Cardiac muscle cell (in vitro differentiated cells and primary cell): ENCODE results near the gene HOXD9. TPM values are rescaled to one million over a fixed set of nuclear protein-coding genes. Genes with fewer than 3 reads are reported as not detected.
A peak's percentile ranks its signal among the peaks of the same experiment; 100 is the strongest.

Source experiments
- DNase-seq, 2 donors: peaks; one replicate each; pipeline versions ENCODE4 v3.0.0 to v3.0.0-alpha.2; 2010 to 2017; ENCODE audit warnings: low read depth in 1 of 2, low spot score in 1 of 2
- H3K27ac ChIP-seq: fragments of 200-600 bp; sonication (generic); 2 replicates; pipeline ENCODE4 v1.5.1; 2016
- H3K27me3 ChIP-seq: fragments of 200-600 bp; sonication (generic); 2 replicates; pipeline ENCODE4 v1.6.0; 2016; ENCODE audit warnings: control low read depth
- H3K36me3 ChIP-seq: fragments of 200-600 bp; sonication (generic); 2 replicates; pipeline ENCODE4 v1.5.1; 2016; ENCODE audit warnings: control low read depth
- H3K4me1 ChIP-seq: fragments of 200-600 bp; sonication (generic); 2 replicates; pipeline ENCODE4 v1.8.1; 2017; ENCODE audit warnings: low read depth, mild to moderate bottlenecking, mixed run types
- H3K4me3 ChIP-seq: fragments of 200-600 bp; sonication (generic); 2 replicates; pipeline ENCODE4 v1.5.1; 2016; ENCODE audit warnings: mild to moderate bottlenecking
- H3K9me3 ChIP-seq: fragments of 200-600 bp; sonication (generic); 2 replicates; pipeline ENCODE4 v1.5.1; 2017; ENCODE audit warnings: low read depth, mild to moderate bottlenecking, control low read depth
- polyA plus RNA-seq: library from polyadenylated mRNA; unstranded; fragments of >200 nt; fragmentation: Nextera tagmentation; extraction: Ambion mirVana; gene quantifications from 2 replicates; pipeline ENCODE4 v1.2.1, GENCODE V29; 2016
- total RNA-seq: library from RNA; depleted of rRNA; stranded (reverse); fragments of >200 nt; gene quantifications from 2 replicates; pipeline ENCODE4 v1.2.3, GENCODE V29; 2016
- TF ChIP-seq, protein P1 (sequence below): IDR thresholded peaks from 2 replicates; pipeline ENCODE4 v1.5.1; 2012; ENCODE audit warnings: low read depth, mild to moderate bottlenecking, low read length

The HOXD9 gene
- total and polyA plus RNA-seq, 2 experiments from 2014 or later = not detected

DNA sequence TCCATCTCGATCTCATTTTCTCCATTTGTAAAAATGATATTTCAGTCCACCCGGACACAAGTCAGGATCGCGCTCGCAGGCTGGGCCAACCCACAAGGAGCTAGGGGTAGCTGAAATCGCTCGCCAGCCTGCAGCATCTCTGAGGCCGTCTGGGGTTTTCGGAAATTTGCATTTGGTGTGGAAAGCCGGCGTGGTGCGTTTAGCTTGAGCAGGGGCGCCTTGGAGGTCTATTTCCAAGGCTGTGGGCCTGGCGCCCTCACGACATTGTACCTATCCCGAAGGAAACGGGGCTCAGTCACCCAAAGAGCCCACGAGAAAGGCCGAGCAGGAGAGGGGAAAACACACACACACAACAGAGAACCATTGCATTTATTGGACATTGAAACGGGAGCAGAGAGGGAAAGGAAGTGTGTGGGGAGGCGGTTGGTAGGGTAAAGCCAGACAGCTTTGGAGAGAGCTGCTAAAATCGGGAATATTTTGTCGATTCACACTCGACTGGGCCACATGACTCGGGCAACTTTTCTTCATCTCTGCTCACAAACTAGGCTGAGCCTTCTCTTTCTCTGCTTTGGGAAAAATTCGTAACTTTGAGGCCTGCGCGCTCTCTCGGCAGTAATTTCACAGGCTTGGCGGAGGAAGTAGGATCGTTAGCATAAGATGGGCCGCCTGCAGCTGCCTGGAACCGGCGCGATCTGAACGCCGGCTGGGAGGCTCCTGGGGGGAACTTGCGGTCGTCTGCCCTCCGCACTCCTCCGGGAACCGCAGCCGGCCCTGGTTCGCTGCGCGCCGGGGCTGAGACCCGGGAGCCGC is 5.9 kb downstream of the HOXD9 start:
- H3K27ac ChIP-seq = no peak overlapping the region
- no peaks in the 10 kb centered on the region for H3K36me3 ChIP-seq
- H3K9me3 ChIP-seq = no peaks in the 10 kb centered on the region
- H3K27me3 ChIP-seq = peaks cover 100% of the 10 kb centered on the region
- TF ChIP-seq, protein P1, sequence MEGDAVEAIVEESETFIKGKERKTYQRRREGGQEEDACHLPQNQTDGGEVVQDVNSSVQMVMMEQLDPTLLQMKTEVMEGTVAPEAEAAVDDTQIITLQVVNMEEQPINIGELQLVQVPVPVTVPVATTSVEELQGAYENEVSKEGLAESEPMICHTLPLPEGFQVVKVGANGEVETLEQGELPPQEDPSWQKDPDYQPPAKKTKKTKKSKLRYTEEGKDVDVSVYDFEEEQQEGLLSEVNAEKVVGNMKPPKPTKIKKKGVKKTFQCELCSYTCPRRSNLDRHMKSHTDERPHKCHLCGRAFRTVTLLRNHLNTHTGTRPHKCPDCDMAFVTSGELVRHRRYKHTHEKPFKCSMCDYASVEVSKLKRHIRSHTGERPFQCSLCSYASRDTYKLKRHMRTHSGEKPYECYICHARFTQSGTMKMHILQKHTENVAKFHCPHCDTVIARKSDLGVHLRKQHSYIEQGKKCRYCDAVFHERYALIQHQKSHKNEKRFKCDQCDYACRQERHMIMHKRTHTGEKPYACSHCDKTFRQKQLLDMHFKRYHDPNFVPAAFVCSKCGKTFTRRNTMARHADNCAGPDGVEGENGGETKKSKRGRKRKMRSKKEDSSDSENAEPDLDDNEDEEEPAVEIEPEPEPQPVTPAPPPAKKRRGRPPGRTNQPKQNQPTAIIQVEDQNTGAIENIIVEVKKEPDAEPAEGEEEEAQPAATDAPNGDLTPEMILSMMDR = no peak
- H3K4me3 ChIP-seq = no peak overlapping the region
- no peak for DNase-seq
- H3K4me1 ChIP-seq = no peaks in the 10 kb centered on the region

DNA sequence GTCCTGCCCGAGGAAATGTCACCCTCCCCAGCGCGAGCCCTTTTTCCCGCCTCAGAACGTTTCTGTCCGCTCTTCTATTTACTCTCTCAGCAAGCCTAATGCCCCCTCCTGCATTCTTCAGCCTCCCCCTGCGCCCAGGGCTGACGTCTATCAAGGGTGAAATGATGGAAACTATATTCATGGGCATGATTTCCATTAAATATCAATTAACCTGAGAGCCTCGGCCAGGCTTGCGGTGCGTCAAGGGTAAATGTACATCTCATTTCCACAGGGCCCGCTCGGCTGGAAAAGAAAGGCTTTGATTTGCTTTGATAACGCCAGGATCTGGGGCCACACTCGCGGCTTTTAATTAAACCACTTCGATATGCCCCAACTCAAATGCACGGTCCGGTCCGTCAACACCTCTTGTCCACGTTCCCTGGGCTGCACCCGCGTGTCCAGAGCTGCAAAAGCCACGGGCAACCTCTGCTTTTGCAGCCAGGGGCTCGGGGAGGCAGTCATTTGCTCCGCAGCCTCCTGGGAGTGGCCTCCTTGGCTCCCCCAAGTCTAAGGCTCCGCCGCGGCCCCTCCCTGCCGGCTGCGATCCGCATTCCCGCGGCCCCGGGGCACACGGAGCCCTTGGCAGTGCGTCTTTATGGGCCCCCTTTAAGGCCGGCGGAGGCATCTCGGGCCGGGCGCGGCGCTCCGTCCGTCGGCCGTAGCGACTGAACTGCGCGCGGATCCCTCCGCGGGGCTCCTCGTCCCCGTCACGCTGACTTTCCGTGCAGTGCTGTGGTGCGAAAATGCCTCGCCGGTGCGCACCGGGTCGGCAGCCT is 6.7 kb downstream of the HOXD9 start, which contains the start of gene HOXD8:
HOXD8 (plus strand) TSS at position 724 of the 815 bp plus-strand sequence. CDS start 662 bp downstream, outside the sequence.
- Histone ChIP-seq H3K27ac (no peak within 1 kb of the TSS), H3K9me3 (no peaks in the 10 kb centered on the region), H3K27me3 (peaks cover 100% of the 10 kb centered on the region), H3K4me3 (peak within 1 kb of the TSS; percentile 35), H3K36me3 (no peaks in the 10 kb centered on the region), H3K4me1 (no peaks in the 10 kb centered on the region)
- DNase-seq = peak; percentile 52 to 57
- TF ChIP-seq, protein P1 = no peak

DNA sequence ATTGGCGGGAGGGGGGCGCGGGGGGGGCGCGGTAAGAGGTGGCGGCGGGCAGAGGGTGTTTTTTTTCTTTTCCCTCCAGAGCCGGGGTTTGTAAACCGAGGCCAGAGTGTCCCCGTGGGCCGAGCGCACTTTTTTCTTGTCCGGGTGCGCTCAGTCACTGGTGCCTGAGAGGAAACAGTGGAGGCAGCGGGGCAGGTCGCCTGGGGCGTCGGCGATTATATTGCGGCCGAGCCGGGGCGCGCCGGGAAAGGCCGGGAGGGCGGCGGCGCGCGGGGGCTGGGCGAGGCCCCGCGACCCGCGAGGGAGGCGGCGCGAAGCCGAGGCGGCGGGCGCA is 7.3 kb downstream of the HOXD9 start:
- Histone ChIP-seq H3K9me3 (no peaks in the 10 kb centered on the region), H3K4me1 (no peaks in the 10 kb centered on the region), H3K27ac (no peak overlapping the region), H3K27me3 (peaks cover 100% of the 10 kb centered on the region), H3K36me3 (no peaks in the 10 kb centered on the region), H3K4me3 (peak overlapping the region; percentile 35)
- DNase-seq = no peak
- TF ChIP-seq, protein P1 = no peak

DNA sequence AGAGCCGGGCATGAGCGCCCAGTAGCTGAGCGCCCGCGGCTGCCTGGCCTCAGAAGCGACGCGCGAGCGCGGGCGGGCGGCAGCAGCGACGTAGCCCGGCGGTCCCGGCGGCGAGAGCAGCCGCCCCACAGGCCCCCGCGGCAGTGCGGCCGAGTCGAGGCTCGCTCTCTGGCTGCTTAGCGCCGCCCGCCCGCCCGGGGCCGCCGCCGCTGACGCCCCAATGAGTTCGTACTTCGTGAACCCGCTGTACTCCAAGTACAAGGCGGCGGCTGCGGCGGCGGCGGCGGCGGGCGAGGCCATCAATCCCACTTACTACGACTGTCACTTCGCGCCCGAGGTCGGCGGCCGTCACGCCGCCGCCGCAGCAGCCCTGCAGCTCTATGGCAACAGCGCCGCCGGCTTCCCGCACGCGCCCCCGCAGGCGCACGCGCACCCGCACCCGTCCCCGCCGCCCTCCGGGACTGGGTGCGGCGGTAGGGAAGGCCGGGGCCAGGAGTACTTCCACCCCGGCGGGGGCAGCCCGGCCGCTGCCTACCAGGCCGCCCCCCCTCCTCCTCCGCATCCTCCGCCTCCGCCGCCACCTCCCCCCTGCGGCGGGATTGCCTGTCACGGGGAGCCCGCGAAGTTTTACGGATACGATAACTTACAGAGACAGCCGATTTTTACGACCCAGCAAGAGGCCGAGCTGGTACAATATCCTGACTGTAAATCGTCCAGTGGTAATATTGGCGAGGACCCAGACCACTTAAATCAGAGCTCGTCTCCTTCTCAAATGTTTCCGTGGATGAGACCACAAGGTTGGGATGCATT is 7.8 kb downstream of the HOXD9 start:
- H3K4me1 ChIP-seq = no peaks in the 10 kb centered on the region
- no peaks in the 10 kb centered on the region for H3K9me3 ChIP-seq
- peaks cover 100% of the 10 kb centered on the region for H3K27me3 ChIP-seq
- DNase-seq = peak in 1 of 2 donors; percentile 65
- H3K36me3 ChIP-seq = no peaks in the 10 kb centered on the region
- TF ChIP-seq, protein P1 = no peak
- H3K27ac ChIP-seq = no peak overlapping the region
- H3K4me3 ChIP-seq = peak overlapping the region; percentile 35
